Smooth muscle cell (in vitro differentiated cells): ENCODE results near the gene PDE9A. TPM values are rescaled to one million over a fixed set of nuclear protein-coding genes. Genes with fewer than 3 reads are reported as not detected.

Experiments used
- DNase-seq: peaks from one replicate; lab custom pipeline; 2025; ENCODE audit not compliant: unreplicated experiment; lab: John Stamatoyannopoulos, UW
- H2AFZ ChIP-seq: fragments of 200-600 bp; sonication (generic); 2 replicates; pipeline ENCODE4 v1.6.0; 2016; ENCODE audit warnings: antibody characterized with exemption, low read depth, mild to moderate bottlenecking
- H3F3A ChIP-seq: fragments of 200-600 bp; sonication (generic); 2 replicates; pipeline ENCODE4 v1.6.0; 2017; ENCODE audit warnings: antibody characterized with exemption, low read depth
- H3K27ac ChIP-seq: fragments of 200-600 bp; sonication (generic); 2 replicates; pipeline ENCODE4 v1.5.1; 2016; ENCODE audit warnings: low read depth, mild to moderate bottlenecking
- H3K27me3 ChIP-seq: fragments of 200-600 bp; sonication (generic); 2 replicates; pipeline ENCODE4 v1.6.1; 2016; ENCODE audit warnings: low read depth, mild to moderate bottlenecking
- H3K36me3 ChIP-seq: fragments of 200-600 bp; sonication (generic); 2 replicates; pipeline ENCODE4 v1.5.1; 2016; ENCODE audit warnings: low read depth
- H3K4me1 ChIP-seq: fragments of 200-600 bp; sonication (generic); 2 replicates; pipeline ENCODE4 v1.5.1; 2016; ENCODE audit warnings: low read depth
- H3K4me2 ChIP-seq: fragments of 200-600 bp; sonication (generic); 2 replicates; pipeline ENCODE4 v1.6.0; 2016; ENCODE audit warnings: mild to moderate bottlenecking
- H3K4me3 ChIP-seq: fragments of 200-600 bp; sonication (generic); 2 replicates; pipeline ENCODE4 v1.5.1; 2016; ENCODE audit warnings: mild to moderate bottlenecking
- H3K79me2 ChIP-seq: fragments of 200-600 bp; sonication (generic); 2 replicates; pipeline ENCODE4 v1.6.0; 2016; ENCODE audit warnings: low read depth, mild to moderate bottlenecking
- H3K9ac ChIP-seq: fragments of 200-600 bp; sonication (generic); 2 replicates; pipeline ENCODE4 v1.6.0; 2016; ENCODE audit warnings: low read depth
- H3K9me3 ChIP-seq: fragments of 200-600 bp; sonication (generic); replicated peaks from 2 replicates; pipeline ENCODE4 v1.5.1; 2016; ENCODE audit warnings: low read depth
- H4K20me1 ChIP-seq: fragments of 200-600 bp; sonication (generic); 2 replicates; pipeline ENCODE4 v1.6.0; 2016; ENCODE audit warnings: low read depth
- CTCF ChIP-seq: fragments of 200-600 bp; sonication (generic); IDR thresholded peaks from 2 replicates; pipeline ENCODE4 v1.5.1; 2017; ENCODE audit warnings: borderline replicate concordance, mild to moderate bottlenecking, antibody characterized with exemption; ENCODE audit not compliant: insufficient read depth, poor library complexity, severe bottlenecking
- WGBS: methylation state at CpG from one replicate; pipeline ENCODE4 v1.1.7; 2016; ENCODE audit warnings: low lambda C conversion rate; 5-methylcytosine and 5-hydroxymethylcytosine counted together
- polyA plus RNA-seq: library from polyadenylated mRNA; unstranded; fragments of >200 nt; fragmentation: Nextera tagmentation; extraction: Ambion mirVana; gene quantifications from 2 replicates; pipeline ENCODE4 v1.2.1, GENCODE V29; 2016
- total RNA-seq: library from RNA; depleted of rRNA; stranded (reverse); fragments of >200 nt; gene quantifications from 2 replicates; pipeline ENCODE4 v1.2.3, GENCODE V29; 2014

Gene PDE9A
- total and polyA plus RNA-seq, 2 experiments from 2014 or later: 4.3 to 12.3 TPM

- H3K9me3 ChIP-seq: no peaks in the 10 kb centered on the region
- peaks cover 14% of the 10 kb centered on the region for H4K20me1 ChIP-seq
- H3K4me2 ChIP-seq: no peak overlapping the region
- WGBS: 92% methylated on average over 21 of the region's 21 CpGs
- H3F3A ChIP-seq: no peaks in the 10 kb centered on the region
- no peaks in the 10 kb centered on the region for H3K36me3 ChIP-seq
- no peak overlapping the region for H2AFZ ChIP-seq
- TF ChIP-seq CTCF: no peak
- H3K4me3 ChIP-seq: no peak overlapping the region
- no peaks in the 10 kb centered on the region for H3K79me2 ChIP-seq
- H3K27ac ChIP-seq: no peak overlapping the region
- DNase-seq: no peak
- H3K4me1 ChIP-seq: peaks cover 10% of the 10 kb centered on the region
- no peak overlapping the region for H3K9ac ChIP-seq
- no peaks in the 10 kb centered on the region for H3K27me3 ChIP-seq
These were observed 2.7 kb upstream of the PDE9A start for GRCh38 chr21:42650441-42651421.

- peaks cover 16% of the 10 kb centered on the region for H3K4me1 ChIP-seq
- H3K4me3 ChIP-seq: no peak overlapping the region
- no peak overlapping the region for H3K27ac ChIP-seq
- H3K27me3 ChIP-seq: no peaks in the 10 kb centered on the region
- H4K20me1 ChIP-seq: peaks cover 24% of the 10 kb centered on the region
- H3F3A ChIP-seq: no peaks in the 10 kb centered on the region
- H3K36me3 ChIP-seq: no peaks in the 10 kb centered on the region
- no peaks in the 10 kb centered on the region for H3K9me3 ChIP-seq
- no peak overlapping the region for H3K4me2 ChIP-seq
- no peak for TF ChIP-seq CTCF
- no peak overlapping the region for H2AFZ ChIP-seq
- DNase-seq: no peak
- H3K9ac ChIP-seq: no peak overlapping the region
- WGBS: 87% methylated on average over 16 of the region's 16 CpGs
- peaks cover 3% of the 10 kb centered on the region for H3K79me2 ChIP-seq
These were observed 1.7 kb upstream of the PDE9A start for GRCh38 chr21:42651515-42652401.

- peak overlapping the region; percentile 85 for H2AFZ ChIP-seq
- no peak overlapping the region for H3K9ac ChIP-seq
- peak overlapping the region; percentile 88 for H3K4me3 ChIP-seq
- DNase-seq: no peak
- H3K36me3 ChIP-seq: no peaks in the 10 kb centered on the region
- TF ChIP-seq CTCF: peak; percentile 30
- H3K4me1 ChIP-seq: peaks cover 16% of the 10 kb centered on the region
- no peaks in the 10 kb centered on the region for H3K9me3 ChIP-seq
- peaks cover 33% of the 10 kb centered on the region for H4K20me1 ChIP-seq
- H3K4me2 ChIP-seq: peak overlapping the region; percentile 97
- peaks cover 3% of the 10 kb centered on the region for H3K79me2 ChIP-seq
- no peaks in the 10 kb centered on the region for H3K27me3 ChIP-seq
- H3K27ac ChIP-seq: no peak overlapping the region
- H3F3A ChIP-seq: no peaks in the 10 kb centered on the region
- 10% methylated on average over 23 of the region's 24 CpGs for WGBS
These were observed 742 bp upstream of the PDE9A start for GRCh38 chr21:42652527-42653230.
